ENCODE measurements around the gene BPGM.

DNA sequence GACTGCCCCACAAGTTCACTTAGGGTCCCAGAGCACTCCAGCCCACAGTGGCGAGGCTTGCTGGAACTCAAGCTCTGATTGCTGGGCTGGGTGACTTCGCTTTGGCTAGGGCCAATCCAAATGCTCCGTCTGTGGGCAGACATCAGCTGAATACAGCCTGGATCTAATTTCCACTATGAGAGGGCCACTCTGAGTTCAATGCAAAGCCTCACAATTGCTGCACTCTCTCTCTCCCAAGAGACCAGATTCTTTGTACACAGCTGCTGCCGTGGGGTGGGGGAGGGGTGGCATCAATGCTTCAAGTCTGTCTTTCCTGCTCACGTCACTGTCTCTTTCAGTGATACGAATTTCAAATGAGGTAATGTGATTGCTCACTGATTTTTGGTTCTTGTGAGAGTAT is 47.3 kb upstream of the BPGM start:
- TF ChIP-seq CTCF (conservative IDR thresholded peaks at IDR 0.05) = no peak
- TF ChIP-seq EZH2 (IDR thresholded peaks at IDR 0.05; ENCODE audit: low read depth) = no peak

Measured in PC-9 (cell line).